Measurements from ENCODE around the gene PCSK7.

GRCh38 chr11:117205211-117205818, 26.6 kb downstream of the PCSK7 start:
- TF ChIP-seq CTCF (IDR thresholded peaks at IDR 0.05; ENCODE audit: control extremely low read depth in 1 of 3, insufficient read depth in 1 of 3, low read depth in 1 of 3, low read length in 3 of 3) (peak; percentile 9 to 27 (median 12); a peak in 3 of 4 replicates), JUN (IDR thresholded peaks at IDR 0.05; ENCODE audit: low read depth, low read length) (no peak), CHD2 (IDR thresholded peaks at IDR 0.05; ENCODE audit: low read length) (no peak)

Measured in H1 (cell line).